Measurements from ENCODE around the gene PCMTD2.

GRCh38 chr20:64207641-64208590 lies 47.6 kb upstream of the PCMTD2 start:
- TF ChIP-seq POLR2A (IDR thresholded peaks at IDR 0.05; ENCODE audit: low read depth, low read length) (no peak), POLR2AphosphoS5 (IDR thresholded peaks at IDR 0.05; ENCODE audit: low read depth, low read length) (no peak), TAF1 (IDR thresholded peaks at IDR 0.05; ENCODE audit: borderline replicate concordance, low read depth, low read length) (no peak)

Data from GM12892 (cell line).